Activated T-cell treated with anti-CD3 and anti-CD28 coated beads, Interleukin-2, amount 50 U/mL, for 72 hours (primary cell): ENCODE measurements around the gene AFF1. TPM values are rescaled to one million over a fixed set of nuclear protein-coding genes. Genes with fewer than 3 reads are reported as not detected.
A peak's percentile ranks its signal among the peaks of the same experiment; 100 is the strongest.
"Not testable (repeated sequence)": the region's sequence is repeated elsewhere in the genome, so short reads cannot be mapped to it uniquely, and the experiment has no call there.

Experiments used
- ATAC-seq, 2 donors: fragments of 150-1000 bp; cut with Tn5 transposase; replicated peaks in 1 of 2; 2 replicates each; pipeline ENCODE4 v1.10.0; 2021; ENCODE audit warnings: moderate library complexity in 2 of 2, mild to moderate bottlenecking in 1 of 2
- DNase-seq, 2 donors: peaks; one replicate each; pipeline ENCODE4 v3.0.0; 2021 to 2022; ENCODE audit warnings: mixed read lengths in 1 of 2
- H3K27ac Mint-ChIP-seq: one replicate; pipeline ENCODE4 v1.8.0; 2022; ENCODE audit warnings: mild to moderate bottlenecking, moderate library complexity, mixed read lengths
- H3K27me3 Mint-ChIP-seq: one replicate; pipeline ENCODE4 v1.8.0; 2022; ENCODE audit warnings: low read depth, mixed read lengths
- H3K36me3 Mint-ChIP-seq, 2 donors: one replicate each; pipeline ENCODE4 v1.8.0; 2022; ENCODE audit warnings: mixed read lengths in 2 of 2, mild to moderate bottlenecking in 1 of 2; ENCODE audit not compliant: insufficient read depth in 2 of 2
- H3K4me1 Mint-ChIP-seq: one replicate; pipeline ENCODE4 v1.8.0; 2022; ENCODE audit warnings: low read depth, mixed read lengths
- H3K4me3 Mint-ChIP-seq, 2 donors: one replicate each; pipeline ENCODE4 v1.8.0; 2022; ENCODE audit warnings: mild to moderate bottlenecking in 2 of 2, mixed read lengths in 2 of 2, moderate library complexity in 2 of 2
- H3K9me3 Mint-ChIP-seq, 2 donors: one replicate each; pipeline ENCODE4 v1.8.0; 2022; ENCODE audit warnings: mixed read lengths in 2 of 2
- total RNA-seq, 2 donors: library from RNA; stranded (reverse); gene quantifications; one replicate each; pipeline ENCODE4 v1.2.3, GENCODE V29; 2022

The AFF1 gene
- total RNA-seq, 2 donors from 2014 or later: 57.5 to 68.6 TPM

DNA sequence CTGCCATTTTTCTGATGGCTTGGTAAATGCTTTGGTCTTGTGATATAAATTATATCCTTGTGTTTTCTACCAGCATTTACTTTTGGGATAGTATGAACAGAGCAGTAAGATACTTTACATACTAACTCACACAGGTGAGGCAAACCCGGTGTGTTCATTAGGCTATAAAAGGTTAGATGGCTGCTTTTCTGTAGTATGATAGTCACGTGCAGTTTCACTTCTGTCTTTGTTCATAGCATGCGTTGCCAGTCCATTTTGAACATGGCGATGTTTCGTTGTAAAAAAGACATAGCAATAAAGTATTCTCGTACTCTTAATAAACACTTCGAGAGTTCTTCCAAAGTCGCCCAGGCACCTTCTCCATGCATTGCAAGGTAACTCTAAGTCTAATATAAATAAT is 197.2 kb downstream of the AFF1 start:
- no peak for ATAC-seq

GRCh38 chr4:87133183-87133582 is 198.4 kb downstream of the AFF1 start:
- H3K9me3 Mint-ChIP-seq: no peaks in the 10 kb centered on the region
- H3K27me3 Mint-ChIP-seq: no peaks in the 10 kb centered on the region
- peaks cover 13 to 30% of the 10 kb centered on the region in 2 donors for H3K36me3 Mint-ChIP-seq
- H3K4me3 Mint-ChIP-seq: no peak overlapping the region
- DNase-seq (no peak), ATAC-seq (no peak)
- H3K4me1 Mint-ChIP-seq: peaks cover 5% of the 10 kb centered on the region
- no peak overlapping the region for H3K27ac Mint-ChIP-seq

More for the DNA sequence above, 197.2 kb downstream of the AFF1 start:
- no peaks in the 10 kb centered on the region for H3K9me3 Mint-ChIP-seq
- H3K4me3 Mint-ChIP-seq: no peak overlapping the region
- peaks cover 5% of the 10 kb centered on the region for H3K4me1 Mint-ChIP-seq
- H3K36me3 Mint-ChIP-seq: peaks cover 13 to 37% of the 10 kb centered on the region in 2 donors
- DNase-seq: no peak
- H3K27me3 Mint-ChIP-seq: no peaks in the 10 kb centered on the region
- no peak overlapping the region for H3K27ac Mint-ChIP-seq

GRCh38 chr4:87134122-87134521 is 199.3 kb downstream of the AFF1 start:
- Mint-ChIP-seq H3K4me3 (no peak overlapping the region), H3K27me3 (no peaks in the 10 kb centered on the region), H3K27ac (no peak overlapping the region), H3K9me3 (no peaks in the 10 kb centered on the region), H3K4me1 (peaks cover 5% of the 10 kb centered on the region), H3K36me3 (peaks cover 12 to 30% of the 10 kb centered on the region in 2 donors)
- ATAC-seq (no peak), DNase-seq (no peak)

GRCh38 chr4:87141428-87141827 is 206.6 kb downstream of the AFF1 start:
- Mint-ChIP-seq H3K36me3 (peaks cover 6 to 7% of the 10 kb centered on the region in 2 donors), H3K27ac (no peak overlapping the region), H3K4me3 (no peak overlapping the region), H3K9me3 (no peaks in the 10 kb centered on the region), H3K27me3 (no peaks in the 10 kb centered on the region), H3K4me1 (no peaks in the 10 kb centered on the region)
- DNase-seq: no peak
- no peak for ATAC-seq

- H3K9me3 Mint-ChIP-seq: no peaks in the 10 kb centered on the region
- no peaks in the 10 kb centered on the region for H3K27me3 Mint-ChIP-seq
- DNase-seq (no peak), ATAC-seq (no peak)
- peaks cover 6 to 7% of the 10 kb centered on the region in 2 donors for H3K36me3 Mint-ChIP-seq
- no peak overlapping the region for H3K4me3 Mint-ChIP-seq
- no peak overlapping the region for H3K27ac Mint-ChIP-seq
- H3K4me1 Mint-ChIP-seq: no peaks in the 10 kb centered on the region
Measured at GRCh38 chr4:87144356-87144755, 209.5 kb downstream of the AFF1 start.

DNA sequence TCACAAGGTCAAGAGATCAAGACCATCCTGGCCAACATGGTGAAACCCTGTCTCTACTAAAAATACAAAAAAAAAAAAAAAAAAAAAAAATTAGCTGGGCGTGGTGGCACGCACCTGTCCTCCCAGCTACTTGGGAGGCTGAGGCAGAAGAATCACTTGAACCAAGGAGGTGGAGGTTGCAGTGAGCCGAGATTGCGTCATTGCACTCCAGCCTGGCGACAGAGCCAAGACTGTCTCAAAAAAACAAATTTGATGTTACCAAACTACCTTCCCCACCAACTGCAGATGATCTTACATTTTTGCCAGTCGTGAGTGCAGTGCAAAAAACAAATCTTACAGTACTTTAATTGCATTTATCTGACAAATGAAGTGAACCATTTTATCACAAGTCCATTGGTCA is 211.1 kb downstream of the AFF1 start:
- ATAC-seq, H3K27ac Mint-ChIP-seq, H3K4me1 Mint-ChIP-seq, H3K4me3 Mint-ChIP-seq, H3K9me3 Mint-ChIP-seq, DNase-seq, H3K27me3 Mint-ChIP-seq, H3K36me3 Mint-ChIP-seq: not testable (repeated sequence)

- no peaks in the 10 kb centered on the region for H3K27me3 Mint-ChIP-seq
- ATAC-seq: no peak
Measured at GRCh38 chr4:87147116-87147515, 212.3 kb downstream of the AFF1 start.

DNA sequence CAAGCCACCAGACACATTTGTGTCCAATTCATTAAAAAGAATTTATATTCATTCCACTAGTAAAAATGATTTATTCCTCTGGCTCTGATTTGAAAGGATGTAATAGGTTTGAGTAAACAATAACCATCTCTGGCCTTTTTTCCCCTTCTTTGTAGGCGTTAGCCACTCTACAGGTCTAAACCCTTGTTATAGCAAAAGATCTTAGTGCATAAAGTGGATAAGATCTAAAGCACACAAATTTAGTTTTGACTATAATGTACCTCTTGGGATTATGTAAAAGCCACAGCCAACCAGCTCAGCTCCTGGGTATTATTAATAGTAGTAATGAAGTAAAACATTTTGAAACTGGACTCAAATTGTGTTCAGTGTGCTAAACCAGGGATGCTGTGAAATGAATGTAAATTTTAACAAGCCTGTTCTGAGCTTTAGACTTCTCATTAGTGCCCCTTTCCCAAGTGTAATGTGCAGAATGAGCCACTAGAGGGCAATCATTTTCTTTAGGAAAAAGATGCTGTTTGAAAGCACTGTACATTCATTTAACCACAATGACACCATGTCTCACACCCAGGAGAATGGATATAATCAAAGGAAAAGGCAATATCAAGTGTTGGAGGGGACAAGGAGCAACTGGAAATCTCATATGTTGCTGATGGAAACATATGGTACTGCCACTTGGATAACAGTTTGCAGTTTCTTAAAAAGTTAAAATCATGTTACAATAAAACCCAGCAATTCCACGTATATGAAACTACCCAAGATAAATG is 215.9 kb downstream of the AFF1 start:
- Mint-ChIP-seq H3K4me3 (no peak overlapping the region), H3K4me1 (no peaks in the 10 kb centered on the region), H3K27ac (peak overlapping the region; percentile 64), H3K9me3 (no peaks in the 10 kb centered on the region), H3K36me3 (no peaks in the 10 kb centered on the region), H3K27me3 (no peaks in the 10 kb centered on the region)
- peak; percentile 54 to 72 for DNase-seq
- peak; percentile 47 to 75 for ATAC-seq

More at GRCh38 chr4:87147116-87147515, 212.3 kb downstream of the AFF1 start:
- peaks cover 4% of the 10 kb centered on the region in 2 donors for H3K36me3 Mint-ChIP-seq
- H3K4me1 Mint-ChIP-seq: no peaks in the 10 kb centered on the region
- H3K4me3 Mint-ChIP-seq: no peak overlapping the region
- no peak for DNase-seq
- no peaks in the 10 kb centered on the region for H3K9me3 Mint-ChIP-seq
- H3K27ac Mint-ChIP-seq: no peak overlapping the region

DNA sequence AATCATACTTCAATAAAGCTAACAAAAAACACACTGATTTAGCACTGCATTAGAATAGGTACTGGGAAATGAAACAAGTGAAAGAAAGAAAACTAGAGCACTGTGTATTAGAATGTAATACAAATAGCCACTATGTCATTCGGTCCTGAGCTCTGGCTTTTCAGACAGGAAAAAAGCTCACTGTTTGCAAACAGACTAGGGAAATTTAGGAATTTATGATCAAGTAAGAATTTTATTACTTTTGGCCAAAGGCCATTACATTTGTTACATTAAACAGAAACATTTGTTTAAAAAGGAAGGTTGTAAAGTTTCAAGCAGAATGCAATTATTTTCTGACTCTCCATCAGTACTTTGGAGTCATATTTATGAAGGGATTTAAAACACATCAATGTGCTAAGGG is 216.9 kb downstream of the AFF1 start:
- Mint-ChIP-seq H3K4me3 (no peak overlapping the region), H3K9me3 (no peaks in the 10 kb centered on the region), H3K4me1 (no peaks in the 10 kb centered on the region), H3K27ac (no peak overlapping the region), H3K36me3 (no peaks in the 10 kb centered on the region), H3K27me3 (no peaks in the 10 kb centered on the region)
- DNase-seq (no peak), ATAC-seq (no peak)

DNA sequence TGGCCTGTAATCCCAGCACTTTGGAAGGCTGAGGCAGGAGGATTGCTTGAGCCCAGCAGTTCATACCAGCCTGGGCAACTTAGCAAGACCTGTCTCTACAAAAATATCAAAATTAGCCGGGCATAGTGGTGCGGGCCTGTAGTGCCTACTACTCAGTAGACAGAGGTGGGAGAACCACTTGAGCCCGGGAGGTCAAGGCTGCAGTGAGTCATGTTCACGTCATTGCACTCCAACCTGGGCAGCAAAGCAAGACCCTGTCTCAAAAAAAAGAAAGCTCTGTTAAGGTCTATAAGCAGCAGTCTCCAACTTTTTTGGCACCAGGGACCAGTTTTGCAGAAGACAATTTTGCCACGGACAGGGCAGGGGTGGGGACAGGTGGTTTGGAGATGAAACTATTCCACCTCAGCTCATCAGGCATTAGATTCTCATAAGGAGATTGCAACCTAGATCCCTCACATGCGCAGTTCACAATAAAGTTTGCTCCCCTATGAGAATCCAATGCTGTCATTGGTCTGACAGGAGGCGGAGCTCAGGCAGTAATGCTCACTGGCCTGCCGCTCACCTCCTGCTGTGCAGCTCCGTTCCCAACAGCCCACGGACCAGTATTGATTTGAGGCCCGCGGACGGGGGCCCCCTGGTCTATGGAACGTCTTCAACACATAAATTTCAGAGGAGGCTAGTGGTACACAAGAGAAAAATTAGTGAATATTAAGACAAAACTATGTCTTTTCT is 217.7 kb downstream of the AFF1 start:
- no peak overlapping the region for H3K4me3 Mint-ChIP-seq

GRCh38 chr4:87153078-87153870 is 218.5 kb downstream of the AFF1 start:
- no peak for ATAC-seq

More for the DNA sequence above, 217.7 kb downstream of the AFF1 start:
- Mint-ChIP-seq H3K4me1 (no peaks in the 10 kb centered on the region), H3K27me3 (no peaks in the 10 kb centered on the region), H3K36me3 (no peaks in the 10 kb centered on the region), H3K9me3 (no peaks in the 10 kb centered on the region), H3K27ac (no peak overlapping the region)
- DNase-seq: no peak
- ATAC-seq: no peak

DNA sequence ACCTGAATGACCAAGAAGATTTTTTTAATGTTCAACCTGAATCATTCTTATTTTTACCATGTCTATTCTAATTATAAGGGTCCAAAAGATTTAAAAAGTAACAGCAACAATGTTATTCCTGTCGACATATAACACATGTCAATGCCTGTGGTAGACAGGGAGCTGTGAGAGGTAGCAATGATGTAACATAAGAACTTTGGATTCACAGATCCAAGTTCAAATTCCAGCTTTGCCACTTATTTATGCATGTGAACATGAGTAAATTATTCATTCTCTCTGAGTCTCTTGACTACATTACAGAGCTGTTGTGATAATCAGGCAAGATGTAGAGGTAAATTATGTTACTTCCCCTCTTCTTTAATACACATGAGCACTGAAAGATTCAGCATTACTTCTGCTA is 231.1 kb downstream of the AFF1 start:
- no peak for DNase-seq
- H3K4me3 Mint-ChIP-seq: no peak overlapping the region
- no peaks in the 10 kb centered on the region for H3K27me3 Mint-ChIP-seq
- no peaks in the 10 kb centered on the region for H3K9me3 Mint-ChIP-seq
- no peak overlapping the region for H3K27ac Mint-ChIP-seq
- H3K4me1 Mint-ChIP-seq: peaks cover 13% of the 10 kb centered on the region
- ATAC-seq: no peak
- peaks cover 0 to 4% of the 10 kb centered on the region in 2 donors for H3K36me3 Mint-ChIP-seq

More at GRCh38 chr4:87153078-87153870, 218.5 kb downstream of the AFF1 start:
- DNase-seq: no peak
- Mint-ChIP-seq H3K9me3 (no peaks in the 10 kb centered on the region), H3K4me1 (no peaks in the 10 kb centered on the region), H3K27me3 (no peaks in the 10 kb centered on the region), H3K4me3 (no peak overlapping the region), H3K36me3 (no peaks in the 10 kb centered on the region), H3K27ac (peak overlapping the region; percentile 50)

- Mint-ChIP-seq H3K9me3 (no peaks in the 10 kb centered on the region), H3K4me3 (no peak overlapping the region), H3K36me3 (peaks cover 0 to 4% of the 10 kb centered on the region in 2 donors), H3K4me1 (peaks cover 13% of the 10 kb centered on the region), H3K27ac (no peak overlapping the region), H3K27me3 (no peaks in the 10 kb centered on the region)
- DNase-seq: no peak
- ATAC-seq: peak; percentile 52 to 86
Measured at GRCh38 chr4:87166296-87166854, 231.6 kb downstream of the AFF1 start.
